Spleen (tissue), 7 donors: ENCODE results near the gene LCE1B.

Experiments used
- POLR2A ChIP-seq, 3 donors: fragments of 450-650 bp; IDR thresholded peaks; one replicate each; pipeline ENCODE4 v1.5.1; 2017; ENCODE audit warnings: antibody characterized with exemption in 3 of 3, mild to moderate bottlenecking in 1 of 3
- POLR2AphosphoS5 ChIP-seq, 3 donors: sonication (generic); formaldehyde crosslinking; IDR thresholded peaks; one replicate each; pipeline ENCODE4 v1.5.1; 2017; ENCODE audit warnings: antibody characterized with exemption in 3 of 3
- TF ChIP-seq, protein P1 (sequence below), 11 experiments: fragments of 200-600 bp in 7 of 11; fragments of 450-650 bp in 4 of 11; sonication (generic) in 4 of 11; IDR thresholded peaks in 8 of 11; conservative IDR thresholded peaks in 3 of 11; 1 replicate in 7 of 11; 2 replicates in 4 of 11; pipeline versions ENCODE4 v1.4.0 to v1.8.0; 2016 to 2021; ENCODE audit warnings: antibody characterized with exemption in 11 of 11, inconsistent platforms in 4 of 11, mild to moderate bottlenecking in 1 of 11
- donor health status: DM: no; HTN: no; CAD: no; lungs with moderate emphysema.
- donor health status: DM: no; HTN: no; CAD: no.
- donor health status: DM: no; HTN: no; CAD: no.

DNA sequence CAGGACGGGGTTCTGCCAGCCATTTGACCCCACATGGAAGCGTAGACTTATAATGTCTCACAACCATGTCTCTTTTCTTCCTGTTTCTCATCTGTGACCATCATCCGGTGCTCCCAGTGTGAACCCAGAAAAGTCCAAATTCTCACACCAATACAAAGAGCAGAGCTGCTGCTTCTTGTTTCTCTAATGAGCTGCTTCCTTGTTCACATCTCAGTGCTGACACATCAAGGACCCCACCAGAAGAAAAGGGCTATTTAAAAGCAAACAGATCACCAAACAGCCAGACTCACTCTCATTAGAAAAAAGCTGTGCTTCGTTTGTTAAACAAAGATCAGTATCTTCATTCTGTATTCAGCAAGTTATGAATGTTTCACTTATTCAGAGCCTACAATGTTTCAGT lies 16.1 kb upstream of the LCE1B start:
- TF ChIP-seq, protein P1, sequence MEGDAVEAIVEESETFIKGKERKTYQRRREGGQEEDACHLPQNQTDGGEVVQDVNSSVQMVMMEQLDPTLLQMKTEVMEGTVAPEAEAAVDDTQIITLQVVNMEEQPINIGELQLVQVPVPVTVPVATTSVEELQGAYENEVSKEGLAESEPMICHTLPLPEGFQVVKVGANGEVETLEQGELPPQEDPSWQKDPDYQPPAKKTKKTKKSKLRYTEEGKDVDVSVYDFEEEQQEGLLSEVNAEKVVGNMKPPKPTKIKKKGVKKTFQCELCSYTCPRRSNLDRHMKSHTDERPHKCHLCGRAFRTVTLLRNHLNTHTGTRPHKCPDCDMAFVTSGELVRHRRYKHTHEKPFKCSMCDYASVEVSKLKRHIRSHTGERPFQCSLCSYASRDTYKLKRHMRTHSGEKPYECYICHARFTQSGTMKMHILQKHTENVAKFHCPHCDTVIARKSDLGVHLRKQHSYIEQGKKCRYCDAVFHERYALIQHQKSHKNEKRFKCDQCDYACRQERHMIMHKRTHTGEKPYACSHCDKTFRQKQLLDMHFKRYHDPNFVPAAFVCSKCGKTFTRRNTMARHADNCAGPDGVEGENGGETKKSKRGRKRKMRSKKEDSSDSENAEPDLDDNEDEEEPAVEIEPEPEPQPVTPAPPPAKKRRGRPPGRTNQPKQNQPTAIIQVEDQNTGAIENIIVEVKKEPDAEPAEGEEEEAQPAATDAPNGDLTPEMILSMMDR (IDR thresholded peaks at IDR 0.05 in 8 of 11, conservative IDR thresholded peaks at IDR 0.05 in 3 of 11), result no peak
- TF ChIP-seq POLR2A (IDR thresholded peaks at IDR 0.05) (no peak), POLR2AphosphoS5 (IDR thresholded peaks at IDR 0.05) (no peak)
